Neural crest cell (in vitro differentiated cells): ENCODE data around the gene IPO4. TPM values are rescaled to one million over a fixed set of nuclear protein-coding genes. Genes with fewer than 3 reads are reported as not detected.

ENCODE experiments used
- DNase-seq: peaks from one replicate; pipeline ENCODE4 v3.0.0; 2021; ENCODE audit warnings: low read depth, mixed read lengths, low spot score
- H3K27ac Mint-ChIP-seq: one replicate; pipeline ENCODE4 v1.8.0; 2021; ENCODE audit warnings: mild to moderate bottlenecking, mixed read lengths; ENCODE audit not compliant: unreplicated experiment
- H3K27me3 Mint-ChIP-seq: 2 replicates; pipeline ENCODE4 v1.8.0; 2021; ENCODE audit warnings: low read depth, mild to moderate bottlenecking, mixed read lengths
- H3K36me3 Mint-ChIP-seq: 2 replicates; pipeline ENCODE4 v1.8.0; 2021; ENCODE audit warnings: low read depth, mild to moderate bottlenecking, mixed read lengths
- H3K4me1 Mint-ChIP-seq: 2 replicates; pipeline ENCODE4 v1.8.0; 2021; ENCODE audit warnings: mixed read lengths
- H3K4me3 Mint-ChIP-seq: one replicate; pipeline ENCODE4 v1.8.0; 2021; ENCODE audit warnings: mild to moderate bottlenecking, mixed read lengths
- H3K9me3 Mint-ChIP-seq: 2 replicates; pipeline ENCODE4 v1.8.0; 2021; ENCODE audit warnings: mixed read lengths
- CTCF ChIP-seq: fragments of 200-600 bp; sonication (generic); conservative IDR thresholded peaks from 2 replicates; pipeline ENCODE4 v1.5.0; 2021; ENCODE audit warnings: antibody characterized with exemption, mild to moderate bottlenecking
- total RNA-seq: library from RNA; stranded (reverse); gene quantifications from 2 replicates; pipeline ENCODE4 v1.2.1, GENCODE V29; 2021

IPO4 gene
- total RNA-seq, 1 donor from 2014 or later = 88.3 TPM

- no peak for TF ChIP-seq CTCF
- no peaks in the 10 kb centered on the region for H3K9me3 Mint-ChIP-seq
- peak overlapping the region; percentile 59 for H3K4me3 Mint-ChIP-seq
- DNase-seq = no peak
- H3K27me3 Mint-ChIP-seq = peaks cover 2% of the 10 kb centered on the region
- no peak overlapping the region for H3K27ac Mint-ChIP-seq
- H3K4me1 Mint-ChIP-seq = peaks cover 22% of the 10 kb centered on the region
- H3K36me3 Mint-ChIP-seq = peaks cover 7% of the 10 kb centered on the region
Observed at GRCh38 chr14:24177041-24177825, 11.4 kb downstream of the IPO4 start.

- Mint-ChIP-seq H3K36me3 (peaks cover 7% of the 10 kb centered on the region), H3K27ac (no peak overlapping the region)
- no peak for TF ChIP-seq CTCF
Observed at GRCh38 chr14:24176599-24176998, 12.0 kb downstream of the IPO4 start.

GRCh38 chr14:24172871-24173281 lies 15.7 kb downstream of the IPO4 start:
- Mint-ChIP-seq H3K36me3 (peaks cover 7% of the 10 kb centered on the region), H3K27me3 (no peaks in the 10 kb centered on the region), H3K27ac (peak overlapping the region; percentile 65), H3K9me3 (no peaks in the 10 kb centered on the region), H3K4me1 (peaks cover 25% of the 10 kb centered on the region), H3K4me3 (peak overlapping the region; percentile 92)
- no peak for DNase-seq
- no peak for TF ChIP-seq CTCF

More at GRCh38 chr14:24176599-24176998, 12.0 kb downstream of the IPO4 start:
- DNase-seq = no peak
- H3K27me3 Mint-ChIP-seq = peaks cover 2% of the 10 kb centered on the region
- peak overlapping the region; percentile 59 for H3K4me3 Mint-ChIP-seq
- peaks cover 24% of the 10 kb centered on the region for H3K4me1 Mint-ChIP-seq
- H3K9me3 Mint-ChIP-seq = no peaks in the 10 kb centered on the region

- peaks cover 25% of the 10 kb centered on the region for H3K4me1 Mint-ChIP-seq
- no peak for DNase-seq
- no peaks in the 10 kb centered on the region for H3K9me3 Mint-ChIP-seq
- peak overlapping the region; percentile 92 for H3K4me3 Mint-ChIP-seq
- peaks cover 7% of the 10 kb centered on the region for H3K36me3 Mint-ChIP-seq
- no peak for TF ChIP-seq CTCF
- peak overlapping the region; percentile 89 for H3K27ac Mint-ChIP-seq
- no peaks in the 10 kb centered on the region for H3K27me3 Mint-ChIP-seq
Observed at GRCh38 chr14:24172261-24172860, 16.3 kb downstream of the IPO4 start.

GRCh38 chr14:24171422-24172260 lies 17.0 kb downstream of the IPO4 start, which contains the start of gene REC8:
REC8 (plus strand) TSS chr14:24172080; CDS start chr14:24172553, 473 bp downstream.
- H3K36me3 Mint-ChIP-seq = peaks cover 7% of the 10 kb centered on the region
- no peak for TF ChIP-seq CTCF
- DNase-seq = peak; percentile 94
- peak within 1 kb of the TSS; percentile 89 for H3K27ac Mint-ChIP-seq
- H3K27me3 Mint-ChIP-seq = no peaks in the 10 kb centered on the region
- peaks cover 25% of the 10 kb centered on the region for H3K4me1 Mint-ChIP-seq
- peak within 1 kb of the TSS; percentile 92 for H3K4me3 Mint-ChIP-seq
- no peaks in the 10 kb centered on the region for H3K9me3 Mint-ChIP-seq
